Mucosa of descending colon (tissue), 3 donors: ENCODE data around the gene CCDC17. TPM values are rescaled to one million over a fixed set of nuclear protein-coding genes. Genes with fewer than 3 reads are reported as not detected.

Source experiments
- ATAC-seq: fragments of 200-7000 bp; cut with Tn5 transposase; one replicate; pipeline ENCODE4 v1.9.1; 2020; ENCODE audit warnings: mild to moderate bottlenecking, moderate library complexity
- DNase-seq, 3 donors: peaks; one replicate each; pipeline ENCODE4 v3.0.0-alpha.2; 2020
- H3K36me3 ChIP-seq: fragments of 200-600 bp; one replicate; pipeline ENCODE4 v1.8.0; 2021; ENCODE audit warnings: low read depth, mild to moderate bottlenecking
- H3K4me1 ChIP-seq: fragments of 200-600 bp; one replicate; pipeline ENCODE4 v1.8.0; 2021; ENCODE audit warnings: low read depth, mild to moderate bottlenecking
- H3K4me3 ChIP-seq: fragments of 200-600 bp; one replicate; pipeline ENCODE4 v1.8.0; 2021; ENCODE audit warnings: mild to moderate bottlenecking
- H3K9me3 ChIP-seq: fragments of 200-600 bp; one replicate; pipeline ENCODE4 v1.8.0; 2021; ENCODE audit warnings: mild to moderate bottlenecking
- intact Hi-C, 2 donors: fragments of 100-400 bp; cut with DNase I in 1 of 2; cut with micrococcal nuclease in 1 of 2; formaldehyde crosslinking; loops; one replicate each; pipeline versions ENCODE4 v1.11.0 to v1.11.1; 2022; cut with DNase I, micrococcal nuclease
- total RNA-seq, 3 donors: library from RNA; stranded (reverse); fragmentation: NEBNext Ultra II Directional in 2 of 3; extraction: Animal tissue kit (Norgen Biotek cat#: 25700) in 2 of 3; gene quantifications; one replicate each; pipeline versions ENCODE4 v1.2.1 to v1.2.4, GENCODE V29; 2021 to 2023
- TF ChIP-seq, protein P1 (sequence below): fragments of 200-600 bp; IDR thresholded peaks from one replicate; pipeline ENCODE4 v1.8.0; 2022; ENCODE audit warnings: antibody characterized with exemption, mild to moderate bottlenecking
- donor health status: DM: no; HTN: no; CAD: no; lungs with moderate emphysema.
- donor health status: DM: no; HTN: no; CAD: no.
- donor health status: DM: no; HTN: yes; CAD: no.

The CCDC17 gene
- total RNA-seq, 3 donors from 2014 or later, result 4.1 to 6.8 (median 6.0) TPM

DNA sequence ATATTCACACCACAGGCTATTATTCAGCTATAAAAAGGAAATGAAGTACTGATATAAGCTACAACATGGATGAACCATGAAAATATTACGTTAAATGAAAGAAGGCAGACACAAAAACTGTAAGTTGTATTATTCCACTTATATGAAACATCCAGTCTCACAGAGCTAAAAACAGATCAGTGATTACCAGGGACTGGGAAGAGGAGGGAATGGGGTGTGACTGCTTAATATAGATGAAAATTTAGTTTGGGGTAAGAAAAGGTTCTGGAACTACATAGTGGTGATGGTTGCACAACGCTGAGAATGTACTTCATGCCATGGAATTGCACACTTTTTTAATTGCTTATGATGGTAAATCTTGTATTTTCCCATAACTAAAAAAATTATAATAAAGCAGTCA lies 43.0 kb upstream of the CCDC17 start:
- H3K9me3 ChIP-seq, result no peaks in the 10 kb centered on the region
- TF ChIP-seq, protein P1, sequence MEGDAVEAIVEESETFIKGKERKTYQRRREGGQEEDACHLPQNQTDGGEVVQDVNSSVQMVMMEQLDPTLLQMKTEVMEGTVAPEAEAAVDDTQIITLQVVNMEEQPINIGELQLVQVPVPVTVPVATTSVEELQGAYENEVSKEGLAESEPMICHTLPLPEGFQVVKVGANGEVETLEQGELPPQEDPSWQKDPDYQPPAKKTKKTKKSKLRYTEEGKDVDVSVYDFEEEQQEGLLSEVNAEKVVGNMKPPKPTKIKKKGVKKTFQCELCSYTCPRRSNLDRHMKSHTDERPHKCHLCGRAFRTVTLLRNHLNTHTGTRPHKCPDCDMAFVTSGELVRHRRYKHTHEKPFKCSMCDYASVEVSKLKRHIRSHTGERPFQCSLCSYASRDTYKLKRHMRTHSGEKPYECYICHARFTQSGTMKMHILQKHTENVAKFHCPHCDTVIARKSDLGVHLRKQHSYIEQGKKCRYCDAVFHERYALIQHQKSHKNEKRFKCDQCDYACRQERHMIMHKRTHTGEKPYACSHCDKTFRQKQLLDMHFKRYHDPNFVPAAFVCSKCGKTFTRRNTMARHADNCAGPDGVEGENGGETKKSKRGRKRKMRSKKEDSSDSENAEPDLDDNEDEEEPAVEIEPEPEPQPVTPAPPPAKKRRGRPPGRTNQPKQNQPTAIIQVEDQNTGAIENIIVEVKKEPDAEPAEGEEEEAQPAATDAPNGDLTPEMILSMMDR, result no peak
- DNase-seq, result no peak
- intact Hi-C loops, result no loop called here
- peaks cover 25% of the 10 kb centered on the region for H3K4me1 ChIP-seq
- no peak overlapping the region for H3K4me3 ChIP-seq
- no peaks in the 10 kb centered on the region for H3K36me3 ChIP-seq
- no peak for ATAC-seq

DNA sequence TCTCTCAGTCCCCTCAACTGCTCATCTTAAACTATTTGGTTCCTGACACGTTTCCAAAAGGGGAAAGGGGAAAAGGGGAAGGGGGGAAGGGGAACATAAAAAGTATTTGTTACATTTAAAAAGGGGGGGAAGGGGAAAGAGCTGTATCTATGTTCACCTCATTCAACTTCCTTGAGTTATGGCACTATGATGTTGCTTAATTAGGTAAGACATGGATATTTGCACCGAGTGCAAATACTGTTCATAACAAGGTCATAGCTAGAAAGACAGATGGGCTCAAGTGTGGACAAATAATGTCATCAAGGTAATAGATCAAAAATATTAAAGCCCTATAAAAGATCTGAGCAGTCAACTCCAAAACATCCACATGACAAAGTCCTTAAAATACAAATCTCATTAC lies 36.5 kb upstream of the CCDC17 start:
- TF ChIP-seq, protein P1, result no peak
- ATAC-seq, result no peak
- no peak for DNase-seq
- H3K4me3 ChIP-seq, result no peak overlapping the region
- intact Hi-C loops, result no loop called here
- peaks cover 15% of the 10 kb centered on the region for H3K4me1 ChIP-seq
- peaks cover 7% of the 10 kb centered on the region for H3K36me3 ChIP-seq
- H3K9me3 ChIP-seq, result no peaks in the 10 kb centered on the region

DNA sequence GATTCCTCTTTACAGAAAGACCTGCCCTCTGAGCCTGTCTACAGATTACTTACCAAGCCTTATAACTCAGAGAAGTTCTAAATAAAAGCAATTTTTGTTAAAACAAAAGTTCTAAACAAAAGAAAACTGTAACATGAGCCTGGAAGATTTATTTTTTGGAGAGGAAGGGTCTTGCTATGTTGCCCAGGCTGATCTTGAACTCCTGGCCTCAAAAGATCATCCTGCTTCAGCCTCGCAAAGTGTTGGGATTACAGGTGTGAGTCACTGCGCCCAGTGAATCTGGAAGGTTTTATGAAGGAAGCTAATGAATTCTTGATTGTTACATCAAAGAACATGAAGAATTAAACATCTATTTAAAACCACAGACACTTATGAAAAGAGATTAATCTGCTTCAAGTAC lies 35.4 kb upstream of the CCDC17 start:
- no peak for DNase-seq
- intact Hi-C loops, result no loop called here

DNA sequence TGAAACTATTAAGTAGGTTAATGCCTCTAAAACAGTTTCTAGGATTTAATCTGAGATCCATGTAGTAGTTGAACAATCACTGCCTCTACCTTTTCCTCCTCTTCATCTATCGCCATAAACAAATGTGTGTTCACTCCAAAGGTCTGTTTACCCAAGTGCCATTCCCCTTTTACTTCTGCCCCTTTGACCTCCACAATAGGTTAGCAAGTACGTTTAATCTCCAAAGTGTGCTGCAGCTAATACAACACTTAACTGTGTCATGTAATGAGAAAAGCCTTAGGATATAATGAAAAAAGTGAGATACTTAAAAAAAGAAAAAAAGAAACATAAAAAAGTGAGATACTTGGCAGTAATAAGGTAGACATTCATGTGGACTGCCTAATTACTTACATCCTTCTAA lies 34.3 kb upstream of the CCDC17 start:
- intact Hi-C loops, result no loop called here
- TF ChIP-seq, protein P1, result no peak
- H3K4me3 ChIP-seq, result no peak overlapping the region
- H3K4me1 ChIP-seq, result peaks cover 15% of the 10 kb centered on the region
- peak; percentile 86 for ATAC-seq
- H3K36me3 ChIP-seq, result peaks cover 14% of the 10 kb centered on the region
- no peak for DNase-seq
- no peaks in the 10 kb centered on the region for H3K9me3 ChIP-seq

More for the DNA sequence above, 35.4 kb upstream of the CCDC17 start:
- no peak overlapping the region for H3K4me3 ChIP-seq
- H3K4me1 ChIP-seq, result peaks cover 15% of the 10 kb centered on the region
- no peak for ATAC-seq
- peaks cover 11% of the 10 kb centered on the region for H3K36me3 ChIP-seq
- TF ChIP-seq, protein P1, result no peak
- no peaks in the 10 kb centered on the region for H3K9me3 ChIP-seq

DNA sequence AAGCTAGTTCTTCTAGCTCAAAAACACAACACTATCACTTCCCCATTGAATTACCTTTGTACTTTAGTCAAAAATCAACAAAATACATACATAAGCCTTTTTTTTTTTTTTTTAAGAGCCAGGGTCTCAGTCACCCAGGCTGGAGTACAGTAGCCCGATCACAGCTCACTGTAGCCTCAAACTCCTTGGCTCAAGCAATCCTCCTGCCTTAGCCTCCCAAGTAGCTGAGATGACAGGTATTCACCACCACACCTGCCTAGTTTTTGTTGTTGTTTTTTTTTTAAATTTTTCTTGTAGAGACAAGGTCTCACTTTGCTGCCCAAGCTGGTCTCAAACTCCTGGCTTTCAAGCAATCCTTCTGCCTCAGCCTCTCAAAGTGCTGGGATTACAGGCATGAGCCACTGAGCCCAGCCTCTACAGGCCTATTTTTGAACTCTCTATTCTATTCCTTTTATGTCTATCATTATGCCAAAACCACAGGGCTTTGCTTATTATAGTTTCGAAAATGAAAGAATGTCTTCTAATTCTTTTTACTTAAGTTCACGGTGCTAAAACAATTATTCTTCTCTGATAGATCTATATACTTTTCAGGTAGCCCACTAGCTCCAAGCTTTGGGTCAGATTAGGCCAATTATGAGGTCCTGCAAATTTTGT lies 32.8 kb upstream of the CCDC17 start:
- H3K36me3 ChIP-seq, result peaks cover 14% of the 10 kb centered on the region
- DNase-seq, result no peak
- H3K4me3 ChIP-seq, result no peak overlapping the region
- TF ChIP-seq, protein P1, result no peak
- intact Hi-C loops, result no loop called here
- H3K9me3 ChIP-seq, result no peaks in the 10 kb centered on the region
- no peak for ATAC-seq
- peaks cover 15% of the 10 kb centered on the region for H3K4me1 ChIP-seq
